Psoas muscle (tissue), 8 donors: ENCODE measurements around the gene NIPAL3. TPM values are rescaled to one million over a fixed set of nuclear protein-coding genes. Genes with fewer than 3 reads are reported as not detected.

Source experiments
- ATAC-seq, 4 donors: fragments of 200-7000 bp; cut with Tn5 transposase; one replicate each; pipeline ENCODE4 v1.9.1; 2020; ENCODE audit warnings: moderate library complexity in 3 of 4, mild to moderate bottlenecking in 2 of 4
- DNase-seq, 2 donors: peaks; one replicate each; pipeline ENCODE4 v3.0.0-alpha.2; 2020
- H3K27ac ChIP-seq: fragments of 200-600 bp; one replicate; pipeline ENCODE4 v1.8.0; 2022
- H3K27me3 ChIP-seq, 3 donors: fragments of 200-600 bp in 1 of 3; one replicate each; pipeline versions ENCODE4 v1.6.1 to v1.8.0; 2013 to 2022; ENCODE audit warnings: low read length in 2 of 3, mild to moderate bottlenecking in 2 of 3, moderate library complexity in 1 of 3; ENCODE audit not compliant: insufficient read depth in 3 of 3
- H3K36me3 ChIP-seq, 2 donors: fragments of 200-600 bp in 1 of 2; one replicate each; pipeline versions ENCODE4 v1.6.1 to v1.8.0; 2013 to 2022; ENCODE audit warnings: low read depth in 1 of 2, mild to moderate bottlenecking in 1 of 2, moderate library complexity in 1 of 2; ENCODE audit not compliant: insufficient read depth in 1 of 2
- H3K4me1 ChIP-seq: fragments of 200-600 bp; one replicate; pipeline ENCODE4 v1.8.0; 2022
- H3K4me3 ChIP-seq: fragments of 200-600 bp; one replicate; pipeline ENCODE4 v1.8.0; 2022; ENCODE audit warnings: mild to moderate bottlenecking
- H3K9me3 ChIP-seq: fragments of 200-600 bp; one replicate; pipeline ENCODE4 v1.8.0; 2022
- WGBS, 3 donors: extraction: QIAGEN DNeasy Blood & Tissue Kit; methylation state at CpG; one replicate each; pipeline versions ENCODE4 v1.1.6 to v1.1.7; 2013; 5-methylcytosine and 5-hydroxymethylcytosine counted together
- intact Hi-C, 2 donors: fragments of 100-400 bp; cut with DNase I; formaldehyde crosslinking; loops; one replicate each; pipeline versions ENCODE4 v1.11.0 to v1.14.2; 2022
- polyA plus RNA-seq, 3 donors: library from polyadenylated mRNA; stranded (reverse); fragments of 200-250 nt; gene quantifications; one replicate each; pipeline ENCODE4 v1.2.3, GENCODE V29; 2013
- total RNA-seq, 4 donors: library from RNA; stranded (reverse); fragmentation: NEBNext Ultra II Directional in 2 of 4; extraction: Animal tissue kit (Norgen Biotek cat#: 25700) in 2 of 4; gene quantifications; one replicate each; pipeline versions ENCODE4 v1.2.1 to v1.2.4, GENCODE V29; 2021 to 2023
- TF ChIP-seq, protein P1 (sequence below): fragments of 200-600 bp; IDR thresholded peaks from one replicate; pipeline ENCODE4 v1.8.0; 2022; ENCODE audit warnings: antibody characterized with exemption
- donor health status: healthy with polysubstance abuse.
- donor health status: DM: no; HTN: no; CAD: no; lungs with moderate emphysema.
- donor health status: Bipolar disorder and iron deficiency.
- donor health status: healthy.
- donor health status: DM: yes; HTN: yes; CAD: no.
- donor health status: DM: no; HTN: no; CAD: no.
- donor health status: DM: no; HTN: no; CAD: no.
- donor health status: DM: yes; HTN: yes; CAD: no.

The NIPAL3 gene
- total and polyA plus RNA-seq, 7 donors, result 1.1 to 10.9 (median 3.9) TPM

DNA sequence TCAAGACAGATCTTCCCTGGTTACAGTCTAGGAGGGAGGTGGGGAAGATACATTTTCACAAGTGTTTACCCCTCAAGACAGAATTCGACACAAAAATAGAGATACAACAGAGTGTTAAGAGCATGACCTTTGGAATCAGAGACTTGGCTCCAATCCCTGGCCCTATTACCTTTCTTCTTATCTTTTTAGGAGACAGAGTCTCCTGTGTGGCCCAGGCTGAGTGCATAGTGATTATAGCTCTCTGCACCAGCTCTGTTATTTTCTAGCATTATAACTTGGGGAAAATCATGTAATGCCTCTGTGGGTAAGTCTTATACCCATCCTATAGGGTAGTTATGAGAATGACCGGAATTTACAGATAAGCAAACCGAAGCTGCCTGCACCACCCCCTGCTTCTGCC lies 9.8 kb downstream of the NIPAL3 start:
- intact Hi-C loops, result loop anchor here in 1 of 2 donors (10.0 kb wide), 1 partner anchor 209 kb away; no protein-coding TSS in a partner anchor
- WGBS, 3 donors, result 73 to 80% (median 74%) methylated on average over 3 of the region's 3 CpGs
- Histone ChIP-seq H3K4me1 (no peaks in the 10 kb centered on the region), H3K4me3 (no peak overlapping the region), H3K27me3 (no peaks in the 10 kb centered on the region), H3K27ac (no peak overlapping the region), H3K36me3 (peaks cover 0 to 4% of the 10 kb centered on the region in 2 donors), H3K9me3 (no peaks in the 10 kb centered on the region)
- ATAC-seq (no peak), DNase-seq (no peak)
- TF ChIP-seq, protein P1, sequence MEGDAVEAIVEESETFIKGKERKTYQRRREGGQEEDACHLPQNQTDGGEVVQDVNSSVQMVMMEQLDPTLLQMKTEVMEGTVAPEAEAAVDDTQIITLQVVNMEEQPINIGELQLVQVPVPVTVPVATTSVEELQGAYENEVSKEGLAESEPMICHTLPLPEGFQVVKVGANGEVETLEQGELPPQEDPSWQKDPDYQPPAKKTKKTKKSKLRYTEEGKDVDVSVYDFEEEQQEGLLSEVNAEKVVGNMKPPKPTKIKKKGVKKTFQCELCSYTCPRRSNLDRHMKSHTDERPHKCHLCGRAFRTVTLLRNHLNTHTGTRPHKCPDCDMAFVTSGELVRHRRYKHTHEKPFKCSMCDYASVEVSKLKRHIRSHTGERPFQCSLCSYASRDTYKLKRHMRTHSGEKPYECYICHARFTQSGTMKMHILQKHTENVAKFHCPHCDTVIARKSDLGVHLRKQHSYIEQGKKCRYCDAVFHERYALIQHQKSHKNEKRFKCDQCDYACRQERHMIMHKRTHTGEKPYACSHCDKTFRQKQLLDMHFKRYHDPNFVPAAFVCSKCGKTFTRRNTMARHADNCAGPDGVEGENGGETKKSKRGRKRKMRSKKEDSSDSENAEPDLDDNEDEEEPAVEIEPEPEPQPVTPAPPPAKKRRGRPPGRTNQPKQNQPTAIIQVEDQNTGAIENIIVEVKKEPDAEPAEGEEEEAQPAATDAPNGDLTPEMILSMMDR, result no peak

DNA sequence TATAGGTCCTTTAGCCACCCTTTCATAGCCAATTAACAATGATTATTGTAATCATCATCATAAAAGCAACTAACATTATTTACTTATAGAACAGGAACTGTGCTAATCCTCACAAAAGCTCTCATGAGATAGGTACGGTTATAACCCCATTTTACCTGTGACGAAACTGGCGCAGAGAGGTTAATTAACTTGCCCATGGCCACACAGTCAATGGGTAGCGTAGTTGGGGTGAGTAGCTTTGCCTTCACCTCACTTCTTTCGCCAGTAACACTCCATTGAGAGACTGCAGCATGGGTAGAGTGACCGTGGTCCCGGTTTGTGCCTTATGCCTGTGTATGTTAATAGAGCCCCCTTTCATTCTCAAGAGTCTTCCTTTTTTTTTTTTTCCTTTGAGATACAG lies 10.3 kb downstream of the NIPAL3 start:
- WGBS, 3 donors, result 79 to 90% (median 81%) methylated on average over 7 of the region's 7 CpGs
- peaks cover 0 to 4% of the 10 kb centered on the region in 2 donors for H3K36me3 ChIP-seq
- no peak overlapping the region for H3K27ac ChIP-seq
- intact Hi-C loops, result loop anchor here in 1 of 2 donors (10.0 kb wide), 1 partner anchor 209 kb away; no protein-coding TSS in a partner anchor
- H3K4me1 ChIP-seq, result no peaks in the 10 kb centered on the region
- no peaks in the 10 kb centered on the region for H3K9me3 ChIP-seq
- no peaks in the 10 kb centered on the region for H3K27me3 ChIP-seq
- ATAC-seq (no peak), DNase-seq (no peak)
- no peak overlapping the region for H3K4me3 ChIP-seq
- TF ChIP-seq, protein P1, result no peak

DNA sequence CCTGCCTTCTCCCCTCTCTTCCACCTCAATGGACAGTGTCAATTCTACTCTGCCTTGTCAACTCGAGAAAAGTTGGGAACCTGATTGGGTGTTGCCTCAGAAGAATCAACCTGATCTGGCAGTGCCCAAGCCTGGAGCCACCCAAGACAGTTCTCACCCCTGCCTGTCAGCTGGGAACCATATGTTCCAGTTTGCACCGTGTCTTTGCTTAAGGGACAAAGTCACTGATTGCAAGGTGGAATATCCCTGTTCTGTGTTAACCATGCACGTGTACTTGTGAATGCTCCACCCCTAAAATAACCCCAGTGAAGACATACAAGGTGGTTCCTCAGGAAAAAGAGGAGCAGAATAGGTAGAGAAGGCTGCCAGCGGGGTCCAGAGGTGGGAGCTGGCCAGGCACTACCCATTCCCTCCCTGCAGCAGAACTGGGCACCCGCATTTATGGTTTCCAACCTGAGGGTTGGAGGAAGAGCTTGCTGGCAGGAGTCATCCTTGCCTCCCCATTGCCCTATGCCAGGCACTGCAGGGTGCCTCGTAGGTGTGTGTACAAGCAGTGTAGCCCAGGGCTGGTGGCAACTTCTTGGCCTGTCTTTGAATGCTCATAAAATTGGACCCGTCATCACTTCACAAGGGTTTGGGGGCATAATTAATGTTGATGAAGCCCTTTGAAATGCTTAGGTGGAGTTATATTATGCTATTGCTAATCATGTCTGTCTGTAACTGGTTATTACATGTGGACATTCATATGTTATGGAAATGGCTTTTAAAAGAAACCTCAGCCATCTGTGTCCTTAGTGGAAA lies 11.3 kb downstream of the NIPAL3 start:
- no peaks in the 10 kb centered on the region for H3K36me3 ChIP-seq
- H3K4me1 ChIP-seq, result no peaks in the 10 kb centered on the region
- no peak overlapping the region for H3K4me3 ChIP-seq
- no peak overlapping the region for H3K27ac ChIP-seq
- no peak for DNase-seq
- intact Hi-C loops, result loop anchor here in 1 of 2 donors (10.0 kb wide), 1 partner anchor 208 kb away; no protein-coding TSS in a partner anchor
- no peaks in the 10 kb centered on the region for H3K9me3 ChIP-seq
- no peak for ATAC-seq
- no peaks in the 10 kb centered on the region for H3K27me3 ChIP-seq
- TF ChIP-seq, protein P1, result no peak
- 87 to 90% (median 87%) methylated on average over 7 of the region's 7 CpGs for WGBS, 3 donors

DNA sequence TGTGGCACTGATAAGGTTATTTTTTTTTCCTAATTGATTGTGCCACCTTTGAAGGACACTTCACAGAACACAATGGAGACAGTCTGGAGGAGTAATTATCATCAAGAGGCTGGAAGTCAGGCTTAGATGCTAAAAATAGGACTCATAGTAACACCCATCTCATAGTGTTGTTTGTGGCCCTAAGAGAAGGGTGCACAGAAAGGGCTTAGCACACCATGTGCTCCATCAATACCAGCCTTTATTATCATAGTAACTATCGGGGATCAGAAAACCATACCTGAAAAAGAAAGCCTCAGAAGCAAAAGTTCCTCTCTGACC lies 11.9 kb downstream of the NIPAL3 start:
- no peaks in the 10 kb centered on the region for H3K4me1 ChIP-seq
- DNase-seq (no peak), ATAC-seq (no peak)
- no peak overlapping the region for H3K27ac ChIP-seq
- intact Hi-C loops, result loop anchor here in 1 of 2 donors (10.0 kb wide), 1 partner anchor 207 kb away; no protein-coding TSS in a partner anchor
- H3K4me3 ChIP-seq, result no peak overlapping the region
- no peaks in the 10 kb centered on the region for H3K9me3 ChIP-seq
- no peaks in the 10 kb centered on the region for H3K27me3 ChIP-seq
- WGBS, 3 donors, result 73 to 83% (median 78%) methylated on average over 1 of the region's 1 CpG
- TF ChIP-seq, protein P1, result no peak
- H3K36me3 ChIP-seq, result no peaks in the 10 kb centered on the region
